Subcutaneous abdominal adipose tissue (tissue), 5 donors: ENCODE results near the gene HOXB9.

Experiments
- H3K27ac ChIP-seq: one replicate; pipeline ENCODE4 v1.7.0; 2013; ENCODE audit warnings: low read depth, mild to moderate bottlenecking, inconsistent platforms, low read length, moderate library complexity
- H3K27me3 ChIP-seq, 5 donors: one replicate each; pipeline ENCODE4 v1.7.0; 2013; ENCODE audit warnings: low read length in 5 of 5, inconsistent platforms in 1 of 5; ENCODE audit not compliant: control insufficient read depth in 5 of 5, insufficient read depth in 4 of 5
- H3K36me3 ChIP-seq, 5 donors: one replicate each; pipeline ENCODE4 v1.7.0; 2013; ENCODE audit warnings: low read length in 5 of 5; ENCODE audit not compliant: control insufficient read depth in 5 of 5, insufficient read depth in 5 of 5
- H3K4me1 ChIP-seq, 5 donors: one replicate each; pipeline ENCODE4 v1.7.0; 2013; ENCODE audit warnings: low read length in 5 of 5, mild to moderate bottlenecking in 3 of 5, moderate library complexity in 1 of 5; ENCODE audit not compliant: control insufficient read depth in 5 of 5, insufficient read depth in 5 of 5
- H3K4me3 ChIP-seq, 5 donors: one replicate each; pipeline ENCODE4 v1.7.0; 2013; ENCODE audit warnings: low read length in 5 of 5, low read depth in 1 of 5
- H3K9ac ChIP-seq, 5 donors: one replicate each; pipeline ENCODE4 v1.7.0; 2013; ENCODE audit warnings: low read length in 5 of 5, mild to moderate bottlenecking in 4 of 5, moderate library complexity in 3 of 5
- H3K9me3 ChIP-seq, 5 donors: one replicate each; pipeline ENCODE4 v1.7.0; 2013; ENCODE audit warnings: low read length in 5 of 5; ENCODE audit not compliant: control insufficient read depth in 5 of 5
- donor health status: healthy.
- donor health status: healthy.
- donor health status: healthy.
- donor health status: healthy.
- donor health status: healthy.

The HOXB9 gene

GRCh38 chr17:48616717-48617470 is 9.3 kb downstream of the HOXB9 start:
- peaks cover 2 to 33% (median 26%) of the 10 kb centered on the region in 5 donors for H3K4me1 ChIP-seq
- no peaks in the 10 kb centered on the region for H3K9me3 ChIP-seq
- H3K27me3 ChIP-seq: peaks cover 37 to 61% (median 49%) of the 10 kb centered on the region in 5 donors
- no peak overlapping the region for H3K4me3 ChIP-seq
- no peak overlapping the region for H3K27ac ChIP-seq
- no peaks in the 10 kb centered on the region for H3K36me3 ChIP-seq
- H3K9ac ChIP-seq: no peak overlapping the region

GRCh38 chr17:48615963-48616716 is 10.0 kb downstream of the HOXB9 start:
- H3K4me1 ChIP-seq: peaks cover 2 to 40% (median 32%) of the 10 kb centered on the region in 5 donors
- no peak overlapping the region for H3K27ac ChIP-seq
- peaks cover 29 to 54% (median 41%) of the 10 kb centered on the region in 5 donors for H3K27me3 ChIP-seq
- no peaks in the 10 kb centered on the region for H3K9me3 ChIP-seq
- H3K9ac ChIP-seq: no peak overlapping the region
- no peaks in the 10 kb centered on the region for H3K36me3 ChIP-seq
- no peak overlapping the region for H3K4me3 ChIP-seq

GRCh38 chr17:48615047-48615962 is 10.9 kb downstream of the HOXB9 start, which contains the start of gene HOXB8:
Gene HOXB8, minus strand, starts transcription at chr17:48615292. Its CDS starts 588 bp downstream, at chr17:48614704.
- Histone ChIP-seq H3K4me1 (peaks cover 2 to 47% (median 33%) of the 10 kb centered on the region in 5 donors), H3K9me3 (no peaks in the 10 kb centered on the region), H3K4me3 (peak within 1 kb of the TSS in 4 of 5 donors; percentile 39 to 85 (median 63)), H3K27ac (peak within 1 kb of the TSS; percentile 77), H3K27me3 (peaks cover 25 to 46% (median 36%) of the 10 kb centered on the region in 5 donors), H3K9ac (peak within 1 kb of the TSS in 4 of 5 donors; percentile 43 to 62 (median 52)), H3K36me3 (no peaks in the 10 kb centered on the region)

GRCh38 chr17:48613862-48614694 is 12.1 kb downstream of the HOXB9 start:
- Histone ChIP-seq H3K36me3 (no peaks in the 10 kb centered on the region), H3K4me1 (peaks cover 2 to 57% (median 42%) of the 10 kb centered on the region in 5 donors), H3K27ac (peak overlapping the region; percentile 77), H3K9ac (peak overlapping the region in 4 of 5 donors; percentile 43 to 62 (median 52)), H3K27me3 (peaks cover 16 to 34% (median 29%) of the 10 kb centered on the region in 5 donors), H3K9me3 (no peaks in the 10 kb centered on the region), H3K4me3 (peak overlapping the region; percentile 22 to 85 (median 63))

GRCh38 chr17:48612854-48613691 is 13.1 kb downstream of the HOXB9 start:
- Histone ChIP-seq H3K4me1 (peaks cover 0 to 56% (median 41%) of the 10 kb centered on the region in 5 donors), H3K27me3 (peaks cover 14 to 28% (median 25%) of the 10 kb centered on the region in 5 donors), H3K27ac (peak overlapping the region; percentile 77), H3K4me3 (peak overlapping the region; percentile 79 to 89 (median 86)), H3K9me3 (no peaks in the 10 kb centered on the region), H3K9ac (peak overlapping the region; percentile 57 to 85 (median 73)), H3K36me3 (no peaks in the 10 kb centered on the region)

- Histone ChIP-seq H3K27me3 (peaks cover 8 to 22% (median 19%) of the 10 kb centered on the region in 5 donors), H3K36me3 (no peaks in the 10 kb centered on the region), H3K4me3 (peak overlapping the region; percentile 79 to 89 (median 86)), H3K4me1 (peaks cover 0 to 52% (median 39%) of the 10 kb centered on the region in 5 donors), H3K9me3 (no peaks in the 10 kb centered on the region), H3K27ac (peak overlapping the region; percentile 77), H3K9ac (peak overlapping the region; percentile 57 to 85 (median 73))
Measured at GRCh38 chr17:48612456-48612853, 13.7 kb downstream of the HOXB9 start.

- Histone ChIP-seq H3K4me1 (peaks cover 0 to 52% (median 39%) of the 10 kb centered on the region in 5 donors), H3K4me3 (peak overlapping the region; percentile 79 to 89 (median 86)), H3K36me3 (peaks cover 0 to 4% (median 0%) of the 10 kb centered on the region in 5 donors), H3K9ac (peak overlapping the region in 4 of 5 donors; percentile 4 to 83 (median 62)), H3K9me3 (no peaks in the 10 kb centered on the region), H3K27me3 (peaks cover 2 to 18% (median 16%) of the 10 kb centered on the region in 5 donors), H3K27ac (peak overlapping the region; percentile 77)
Measured at GRCh38 chr17:48611681-48612455, 14.3 kb downstream of the HOXB9 start.

GRCh38 chr17:48611213-48611612 is 14.9 kb downstream of the HOXB9 start:
- Histone ChIP-seq H3K4me3 (peak overlapping the region; percentile 79 to 89 (median 85)), H3K9ac (peak overlapping the region; percentile 44 to 83 (median 79))

More at GRCh38 chr17:48611213-48611612, 14.9 kb downstream of the HOXB9 start:
- Histone ChIP-seq H3K27ac (peak overlapping the region; percentile 70), H3K4me1 (peaks cover 0 to 52% (median 39%) of the 10 kb centered on the region in 5 donors), H3K9me3 (no peaks in the 10 kb centered on the region), H3K36me3 (peaks cover 0 to 4% (median 0%) of the 10 kb centered on the region in 5 donors), H3K27me3 (peaks cover 0 to 12% (median 11%) of the 10 kb centered on the region in 5 donors)
